T-helper 9 cell (primary cell): ENCODE data around the gene CFAP54.

Source experiments
- DNase-seq: peaks from one replicate; pipeline ENCODE4 v3.0.0-alpha.2; 2020

The CFAP54 gene

GRCh38 chr12:96829354-96829753, 340.0 kb downstream of the CFAP54 start:
- DNase-seq = no peak

GRCh38 chr12:96831346-96831745, 342.0 kb downstream of the CFAP54 start:
- no peak for DNase-seq

- no peak for DNase-seq
Measured at GRCh38 chr12:96846293-96846692, 356.9 kb downstream of the CFAP54 start.

- DNase-seq = no peak
Measured at GRCh38 chr12:96850676-96851075, 361.3 kb downstream of the CFAP54 start.

- no peak for DNase-seq
Measured at GRCh38 chr12:96858162-96858561, 368.8 kb downstream of the CFAP54 start.

- no peak for DNase-seq
Measured at GRCh38 chr12:96861656-96862055, 372.3 kb downstream of the CFAP54 start.

- no peak for DNase-seq
Measured at GRCh38 chr12:96862326-96862725, 372.9 kb downstream of the CFAP54 start.

GRCh38 chr12:96864335-96864734, 375.0 kb downstream of the CFAP54 start:
- DNase-seq = no peak

GRCh38 chr12:96866801-96867590, 377.6 kb downstream of the CFAP54 start:
- no peak for DNase-seq

GRCh38 chr12:96870946-96871345, 381.6 kb downstream of the CFAP54 start:
- no peak for DNase-seq

GRCh38 chr12:96872961-96873360, 383.6 kb downstream of the CFAP54 start:
- no peak for DNase-seq

- DNase-seq = no peak
Measured at GRCh38 chr12:96874211-96874610, 384.8 kb downstream of the CFAP54 start.

- DNase-seq = no peak
Measured at GRCh38 chr12:96876966-96877365, 387.6 kb downstream of the CFAP54 start.

- DNase-seq = no peak
Measured at GRCh38 chr12:96878704-96879103, 389.3 kb downstream of the CFAP54 start.

- DNase-seq = no peak
Measured at GRCh38 chr12:96879301-96879700, 389.9 kb downstream of the CFAP54 start.

GRCh38 chr12:96880220-96880619, 390.8 kb downstream of the CFAP54 start:
- DNase-seq = no peak

- no peak for DNase-seq
Measured at GRCh38 chr12:96881608-96882007, 392.2 kb downstream of the CFAP54 start.

- DNase-seq = no peak
Measured at GRCh38 chr12:96882862-96883261, 393.5 kb downstream of the CFAP54 start.

- DNase-seq = no peak
Measured at GRCh38 chr12:96883571-96883970, 394.2 kb downstream of the CFAP54 start.

GRCh38 chr12:96886998-96887677, 397.8 kb downstream of the CFAP54 start:
- DNase-seq = no peak

GRCh38 chr12:96889273-96889933, 400.0 kb downstream of the CFAP54 start:
- DNase-seq = no peak

- no peak for DNase-seq
Measured at GRCh38 chr12:96890331-96890730, 401.0 kb downstream of the CFAP54 start.

GRCh38 chr12:96892104-96892503, 402.7 kb downstream of the CFAP54 start:
- DNase-seq = no peak

GRCh38 chr12:96897421-96897820, 408.0 kb downstream of the CFAP54 start:
- DNase-seq = no peak
